Endothelial cell of umbilical vein (primary cell): ENCODE data around the gene LRCH3. TPM values are rescaled to one million over a fixed set of nuclear protein-coding genes. Genes with fewer than 3 reads are reported as not detected.

Experiments
- BruUV-seq: library from RNA; stranded (reverse); fragments of 400-500 nt; replicated peaks from 2 replicates; lab custom pipeline; 2021; lab: Mats Ljungman, UMichigan
- CTCF ChIA-PET: fragments of 300-600, 350-600 bp; sonication (Branson Sonifier 250); formaldehyde crosslinking; loops from one replicate; lab custom pipeline; 2021; ENCODE audit warnings: antibody characterized with exemption, inconsistent platforms; lab: Charles Lee
- POLR2A ChIA-PET: fragments of 300-600, 350-600 bp; sonication (Branson Sonifier 250); formaldehyde crosslinking; loops from one replicate; lab custom pipeline; 2021; ENCODE audit warnings: antibody characterized with exemption, inconsistent platforms; lab: Charles Lee
- DNase-seq: peaks from one replicate; pipeline ENCODE4 v3.0.0-alpha.2; 2011; ENCODE audit warnings: low read depth, low spot score
- FAIRE-seq: peaks from 2 replicates; lab custom pipeline; 2011; peaks lifted over from hg19 to GRCh38; lab: Jason Lieb, UNC
- H2AFZ ChIP-seq: 2 replicates; pipeline ENCODE4 v1.6.0; 2012; ENCODE audit warnings: low read depth, low read length, control low read depth, inconsistent platforms
- H3K27ac ChIP-seq: 2 replicates; pipeline ENCODE4 v1.5.1; 2011; ENCODE audit warnings: low read depth, mild to moderate bottlenecking, control low read depth, low read length, moderate library complexity; ENCODE audit not compliant: insufficient read depth
- H3K27me3 ChIP-seq, 2 experiments: 2 replicates each; pipeline versions ENCODE4 v1.6.0 to v1.6.1; 2011; ENCODE audit warnings: low read length in 2 of 2, mixed read lengths in 1 of 2; ENCODE audit not compliant: control insufficient read depth in 2 of 2, insufficient read depth in 2 of 2
- H3K36me3 ChIP-seq, 2 experiments: 2 replicates in 1 of 2; 3 replicates in 1 of 2; pipeline ENCODE4 v1.5.1; 2011; ENCODE audit warnings: low read length in 2 of 2, mild to moderate bottlenecking in 1 of 2, moderate library complexity in 1 of 2; ENCODE audit not compliant: control insufficient read depth in 2 of 2, insufficient read depth in 2 of 2; ENCODE audit errors: extremely low read depth in 1 of 2
- H3K4me1 ChIP-seq: 3 replicates; pipeline ENCODE4 v1.5.1; 2011; ENCODE audit warnings: mild to moderate bottlenecking, low read length; ENCODE audit not compliant: control insufficient read depth, insufficient read depth; ENCODE audit errors: extremely low read depth
- H3K4me2 ChIP-seq: 2 replicates; pipeline ENCODE4 v1.6.1; 2011; ENCODE audit warnings: low read length, control low read depth, mixed read lengths; ENCODE audit not compliant: insufficient read depth
- H3K4me3 ChIP-seq, 3 experiments: fragments of 200-600 bp in 1 of 3; sonication (generic), shearing (Covaris generic) in 1 of 3; replicated peaks in 1 of 3; 2 replicates each; pipeline ENCODE4 v1.5.1; 2011 to 2016; ENCODE audit warnings: control low read depth in 3 of 3, low read length in 3 of 3, mild to moderate bottlenecking in 2 of 3, inconsistent platforms in 1 of 3, low read depth in 1 of 3, moderate library complexity in 1 of 3; ENCODE audit not compliant: insufficient read depth in 1 of 3
- H3K79me2 ChIP-seq: 2 replicates; pipeline ENCODE4 v1.6.0; 2012; ENCODE audit warnings: low read length, inconsistent platforms; ENCODE audit not compliant: control insufficient read depth, insufficient read depth
- H3K9ac ChIP-seq: replicated peaks from 2 replicates; pipeline ENCODE3; 2011; ENCODE audit warnings: low read length, control low read depth; ENCODE audit not compliant: insufficient read depth; ENCODE audit errors: extremely low read depth
- H3K9me1 ChIP-seq: replicated peaks from 3 replicates; pipeline ENCODE4 v1.6.0; 2011; ENCODE audit warnings: mild to moderate bottlenecking, low read length; ENCODE audit not compliant: control insufficient read depth, insufficient read depth; ENCODE audit errors: extremely low read depth
- H3K9me3 ChIP-seq: replicated peaks from 2 replicates; pipeline ENCODE4 v1.5.1; 2012; ENCODE audit warnings: low read length, inconsistent platforms; ENCODE audit not compliant: control insufficient read depth, insufficient read depth
- H4K20me1 ChIP-seq: replicated peaks from 2 replicates; pipeline ENCODE3; 2011; ENCODE audit warnings: mild to moderate bottlenecking, low read length; ENCODE audit not compliant: control insufficient read depth, insufficient read depth; ENCODE audit errors: extremely low read depth
- CTCF ChIP-seq, 2 donors: IDR thresholded peaks; 1 replicate in 1 of 2; 2 replicates in 1 of 2; pipeline ENCODE4 v1.5.1; 2011; ENCODE audit warnings: low read length in 2 of 2, mild to moderate bottlenecking in 2 of 2, moderate library complexity in 2 of 2, control low read depth in 1 of 2, inconsistent platforms in 1 of 2, low read depth in 1 of 2; ENCODE audit not compliant: insufficient read depth in 1 of 2; ENCODE audit errors: extremely low read depth in 1 of 2
- EZH2 ChIP-seq: IDR thresholded peaks from 2 replicates; pipeline ENCODE4 v1.6.1; 2012; ENCODE audit warnings: borderline replicate concordance, low read depth, mild to moderate bottlenecking, moderate library complexity, low read length, inconsistent platforms; ENCODE audit not compliant: severe bottlenecking
- dilution Hi-C: fragments of 300-500 bp; cut with MboI; formaldehyde crosslinking; loops from one replicate; pipeline ENCODE4 v1.15.0; 2019; ENCODE audit warnings: low sequenced_read_pairs; ENCODE audit not compliant: extremely low pct_ligation_motif_present
- intact Hi-C: fragments of 100-400 bp; cut with micrococcal nuclease; formaldehyde crosslinking; loops from one replicate; pipeline ENCODE4 v1.10.0; 2022
- polyA plus RNA-seq, 4 experiments: library from polyadenylated mRNA; depleted of rRNA in 3 of 4; stranded (reverse) in 3 of 4; unstranded in 1 of 4; fragments of >200 nt; gene quantifications; 2 replicates each; pipeline versions ENCODE4 v1.2.1 to v1.2.3, GENCODE V29; 2011 to 2012; ENCODE audit warnings: missing spikeins in 1 of 4
- total RNA-seq: library from RNA; stranded (reverse); gene quantifications from 2 replicates; pipeline ENCODE4 v1.2.3, GENCODE V29; 2021

LRCH3 gene
- total and polyA plus RNA-seq, 2 donors (not counting 3 experiments of a cell fraction or from before 2014, with no cell fraction given): 43.9 to 60.3 TPM

GRCh38 chr3:197750396-197750831 lies 40.6 kb upstream of the LRCH3 start:
- TF ChIP-seq CTCF (IDR thresholded peaks at IDR 0.05; ENCODE audit: extremely low read depth in 1 of 2, insufficient read depth in 1 of 2, low read depth in 1 of 2, low read length in 2 of 2) (peak in 1 of 2 donors; percentile 24), EZH2 (no peak)
- Histone ChIP-seq H3K36me3 (no peaks in the 10 kb centered on the region), H3K4me2 (peak overlapping the region; percentile 93), H4K20me1 (peaks cover 4% of the 10 kb centered on the region), H3K27ac (peak overlapping the region; percentile 35), H2AFZ (peak overlapping the region; percentile 45), H3K9ac (peak overlapping the region; percentile 68), H3K79me2 (peaks cover 44% of the 10 kb centered on the region), H3K27me3 (no peaks in the 10 kb centered on the region), H3K4me3 (peak overlapping the region; percentile 59 to 87 (median 62)), H3K4me1 (peaks cover 13% of the 10 kb centered on the region), H3K9me1 (no peaks in the 10 kb centered on the region), H3K9me3 (no peaks in the 10 kb centered on the region)
- DNase-seq: peak; percentile 76
- intact Hi-C loops (loop anchor here (1.0 kb wide), 1 partner anchor 38 kb away; no protein-coding TSS in a partner anchor), dilution Hi-C loops (no loop called here)
- no TSS peak for BruUV-seq
- POLR2A ChIA-PET: no interaction called here
- CTCF ChIA-PET: interaction anchor here (0.6 to 2.4 kb wide), 4 partner anchors 14 to 151 kb away, joined by 3 to 7 read pairs (median 5); partner anchors contain the start of gene RUBCN
- FAIRE-seq: peak; percentile 73
